Neural crest cell (in vitro differentiated cells): ENCODE measurements around the gene DISP3. TPM values are rescaled to one million over a fixed set of nuclear protein-coding genes. Genes with fewer than 3 reads are reported as not detected.

Experiments used
- DNase-seq: peaks from one replicate; pipeline ENCODE4 v3.0.0; 2021; ENCODE audit warnings: low read depth, mixed read lengths, low spot score
- H3K27ac Mint-ChIP-seq: one replicate; pipeline ENCODE4 v1.8.0; 2021; ENCODE audit warnings: mild to moderate bottlenecking, mixed read lengths; ENCODE audit not compliant: unreplicated experiment
- H3K27me3 Mint-ChIP-seq: 2 replicates; pipeline ENCODE4 v1.8.0; 2021; ENCODE audit warnings: low read depth, mild to moderate bottlenecking, mixed read lengths
- H3K36me3 Mint-ChIP-seq: 2 replicates; pipeline ENCODE4 v1.8.0; 2021; ENCODE audit warnings: low read depth, mild to moderate bottlenecking, mixed read lengths
- H3K4me1 Mint-ChIP-seq: 2 replicates; pipeline ENCODE4 v1.8.0; 2021; ENCODE audit warnings: mixed read lengths
- H3K4me3 Mint-ChIP-seq: one replicate; pipeline ENCODE4 v1.8.0; 2021; ENCODE audit warnings: mild to moderate bottlenecking, mixed read lengths
- H3K9me3 Mint-ChIP-seq: 2 replicates; pipeline ENCODE4 v1.8.0; 2021; ENCODE audit warnings: mixed read lengths
- total RNA-seq: library from RNA; stranded (reverse); gene quantifications from 2 replicates; pipeline ENCODE4 v1.2.1, GENCODE V29; 2021
- TF ChIP-seq, protein P1 (sequence below): fragments of 200-600 bp; sonication (generic); conservative IDR thresholded peaks from 2 replicates; pipeline ENCODE4 v1.5.0; 2021; ENCODE audit warnings: antibody characterized with exemption, mild to moderate bottlenecking

DISP3 gene
- total RNA-seq, 1 donor from 2014 or later = 9.1 TPM

GRCh38 chr1:11434501-11434900, 44.5 kb upstream of the DISP3 start:
- DNase-seq = no peak
- TF ChIP-seq, protein P1, sequence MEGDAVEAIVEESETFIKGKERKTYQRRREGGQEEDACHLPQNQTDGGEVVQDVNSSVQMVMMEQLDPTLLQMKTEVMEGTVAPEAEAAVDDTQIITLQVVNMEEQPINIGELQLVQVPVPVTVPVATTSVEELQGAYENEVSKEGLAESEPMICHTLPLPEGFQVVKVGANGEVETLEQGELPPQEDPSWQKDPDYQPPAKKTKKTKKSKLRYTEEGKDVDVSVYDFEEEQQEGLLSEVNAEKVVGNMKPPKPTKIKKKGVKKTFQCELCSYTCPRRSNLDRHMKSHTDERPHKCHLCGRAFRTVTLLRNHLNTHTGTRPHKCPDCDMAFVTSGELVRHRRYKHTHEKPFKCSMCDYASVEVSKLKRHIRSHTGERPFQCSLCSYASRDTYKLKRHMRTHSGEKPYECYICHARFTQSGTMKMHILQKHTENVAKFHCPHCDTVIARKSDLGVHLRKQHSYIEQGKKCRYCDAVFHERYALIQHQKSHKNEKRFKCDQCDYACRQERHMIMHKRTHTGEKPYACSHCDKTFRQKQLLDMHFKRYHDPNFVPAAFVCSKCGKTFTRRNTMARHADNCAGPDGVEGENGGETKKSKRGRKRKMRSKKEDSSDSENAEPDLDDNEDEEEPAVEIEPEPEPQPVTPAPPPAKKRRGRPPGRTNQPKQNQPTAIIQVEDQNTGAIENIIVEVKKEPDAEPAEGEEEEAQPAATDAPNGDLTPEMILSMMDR = no peak
- Mint-ChIP-seq H3K27me3 (peaks cover 2% of the 10 kb centered on the region), H3K4me3 (no peak overlapping the region), H3K9me3 (no peaks in the 10 kb centered on the region), H3K27ac (no peak overlapping the region), H3K36me3 (no peaks in the 10 kb centered on the region), H3K4me1 (peaks cover 4% of the 10 kb centered on the region)

- Mint-ChIP-seq H3K9me3 (no peaks in the 10 kb centered on the region), H3K4me1 (peaks cover 4% of the 10 kb centered on the region), H3K27me3 (peaks cover 5% of the 10 kb centered on the region), H3K27ac (no peak overlapping the region), H3K4me3 (no peak overlapping the region), H3K36me3 (no peaks in the 10 kb centered on the region)
- no peak for DNase-seq
- TF ChIP-seq, protein P1 = no peak
Observed at GRCh38 chr1:11434926-11435325, 44.0 kb upstream of the DISP3 start.

- no peak for DNase-seq
- Mint-ChIP-seq H3K27me3 (peaks cover 18% of the 10 kb centered on the region), H3K36me3 (no peaks in the 10 kb centered on the region), H3K4me3 (no peak overlapping the region), H3K27ac (no peak overlapping the region), H3K4me1 (peaks cover 9% of the 10 kb centered on the region), H3K9me3 (no peaks in the 10 kb centered on the region)
- TF ChIP-seq, protein P1 = no peak
Observed at GRCh38 chr1:11438996-11439395, 40.0 kb upstream of the DISP3 start.

DNA sequence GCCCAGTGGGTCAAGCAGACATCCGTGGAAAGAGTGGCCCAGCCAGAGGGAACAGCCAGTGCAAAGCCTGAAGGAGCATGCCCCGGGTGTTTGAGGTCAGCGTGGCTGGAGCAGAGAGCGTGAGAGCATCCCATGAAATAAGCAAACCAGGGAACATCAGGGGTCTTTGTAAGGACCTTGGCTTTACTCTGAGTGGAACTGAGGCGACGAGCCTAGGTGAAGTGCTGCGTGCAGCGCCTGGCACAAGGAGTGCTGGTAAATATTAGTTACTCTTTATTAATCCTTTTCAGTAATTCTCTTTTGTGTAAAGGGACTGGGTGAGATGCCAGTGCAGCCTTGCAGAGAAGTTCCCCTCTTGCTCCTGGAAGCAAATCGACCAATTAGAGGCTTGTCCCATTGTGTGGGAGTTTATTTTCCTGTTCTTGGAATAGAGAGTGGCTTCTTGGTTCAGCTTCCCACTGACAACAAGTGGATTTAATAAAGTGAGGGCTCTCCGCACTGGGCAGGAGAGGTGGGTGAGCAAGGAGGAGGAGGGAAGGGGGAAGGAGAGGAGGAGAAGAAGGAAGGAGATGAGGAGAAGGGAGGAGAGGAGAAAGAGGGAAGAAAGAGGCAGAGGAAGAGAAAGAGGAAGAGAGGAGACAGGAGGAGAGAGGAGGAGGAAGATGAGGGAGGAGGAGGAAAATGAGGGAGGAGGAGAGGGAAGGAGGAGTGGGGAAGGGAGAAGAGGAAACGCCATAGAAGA, 37.6 kb upstream of the DISP3 start:
- TF ChIP-seq, protein P1 = no peak
- no peak for DNase-seq
- H3K4me3 Mint-ChIP-seq = no peak overlapping the region
- H3K36me3 Mint-ChIP-seq = no peaks in the 10 kb centered on the region
- H3K27ac Mint-ChIP-seq = no peak overlapping the region
- peaks cover 14% of the 10 kb centered on the region for H3K4me1 Mint-ChIP-seq
- no peaks in the 10 kb centered on the region for H3K9me3 Mint-ChIP-seq
- H3K27me3 Mint-ChIP-seq = peaks cover 25% of the 10 kb centered on the region

DNA sequence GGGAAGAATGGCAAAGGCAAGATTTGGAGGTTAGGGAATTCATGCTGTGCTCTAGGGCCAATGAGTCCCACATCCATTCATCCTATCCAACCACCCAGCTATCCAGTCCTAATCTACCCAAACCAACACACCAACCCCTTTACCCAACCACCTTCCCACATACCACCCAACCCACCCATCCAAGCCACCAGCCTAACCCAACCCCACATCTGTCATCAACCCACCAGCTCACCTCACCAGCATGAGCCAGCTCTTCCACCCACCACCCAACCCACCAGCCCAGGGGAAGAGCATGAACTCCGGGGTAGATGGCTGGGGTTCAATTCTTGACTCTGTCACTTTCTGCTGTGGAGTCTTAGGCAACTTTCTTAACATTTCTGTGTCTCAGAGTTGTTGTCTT, 35.9 kb upstream of the DISP3 start:
- peaks cover 25% of the 10 kb centered on the region for H3K27me3 Mint-ChIP-seq
- no peaks in the 10 kb centered on the region for H3K9me3 Mint-ChIP-seq
- DNase-seq = no peak
- H3K4me1 Mint-ChIP-seq = peaks cover 15% of the 10 kb centered on the region
- H3K4me3 Mint-ChIP-seq = no peak overlapping the region
- H3K27ac Mint-ChIP-seq = no peak overlapping the region
- no peaks in the 10 kb centered on the region for H3K36me3 Mint-ChIP-seq
- TF ChIP-seq, protein P1 = no peak
